ENCODE results near the gene DDX31. TPM values are rescaled to one million over a fixed set of nuclear protein-coding genes. Genes with fewer than 3 reads are reported as not detected.

Gene DDX31
- total RNA-seq, 4 donors from 2014 or later, result 8.8 to 28.0 (median 9.9) TPM

- DNase-seq (ENCODE audit: low spot score) (no peak), ATAC-seq (ENCODE audit: low FRiP score) (no peak)
- TF ChIP-seq CTCF (IDR thresholded peaks at IDR 0.05), result no peak
Observed at GRCh38 chr9:132663117-132663516, 6.7 kb downstream of the DDX31 start.

GRCh38 chr9:132662152-132662945 lies 7.4 kb downstream of the DDX31 start:
- no peak for TF ChIP-seq CTCF (IDR thresholded peaks at IDR 0.05)
- no peak for ATAC-seq (ENCODE audit: low FRiP score)
- DNase-seq (ENCODE audit: low spot score), result no peak

- no peak for ATAC-seq (ENCODE audit: low FRiP score)
- no peak for DNase-seq (ENCODE audit: low spot score)
- TF ChIP-seq CTCF (IDR thresholded peaks at IDR 0.05), result no peak
Observed at GRCh38 chr9:132656299-132656698, 13.5 kb downstream of the DDX31 start.

GRCh38 chr9:132651259-132651658 lies 18.5 kb downstream of the DDX31 start:
- no peak for ATAC-seq (ENCODE audit: low FRiP score)

GRCh38 chr9:132648685-132649084 lies 21.1 kb downstream of the DDX31 start:
- no peak for ATAC-seq (ENCODE audit: low FRiP score)
- no peak for DNase-seq (ENCODE audit: low spot score)
- no peak for TF ChIP-seq CTCF (IDR thresholded peaks at IDR 0.05)

More at GRCh38 chr9:132651259-132651658, 18.5 kb downstream of the DDX31 start:
- no peak for DNase-seq (ENCODE audit: low spot score)
- no peak for TF ChIP-seq CTCF (IDR thresholded peaks at IDR 0.05)

- no peak for ATAC-seq (ENCODE audit: low FRiP score)
- no peak for DNase-seq (ENCODE audit: low spot score)
- TF ChIP-seq CTCF (IDR thresholded peaks at IDR 0.05), result no peak
Observed at GRCh38 chr9:132648283-132648682, 21.5 kb downstream of the DDX31 start.

- no peak for DNase-seq (ENCODE audit: low spot score)
- no peak for TF ChIP-seq CTCF (IDR thresholded peaks at IDR 0.05)
- no peak for ATAC-seq (ENCODE audit: low FRiP score)
Observed at GRCh38 chr9:132647806-132648205, 22.0 kb downstream of the DDX31 start.
